ENCODE measurements around the gene TCF4.

TCF4 gene

DNA sequence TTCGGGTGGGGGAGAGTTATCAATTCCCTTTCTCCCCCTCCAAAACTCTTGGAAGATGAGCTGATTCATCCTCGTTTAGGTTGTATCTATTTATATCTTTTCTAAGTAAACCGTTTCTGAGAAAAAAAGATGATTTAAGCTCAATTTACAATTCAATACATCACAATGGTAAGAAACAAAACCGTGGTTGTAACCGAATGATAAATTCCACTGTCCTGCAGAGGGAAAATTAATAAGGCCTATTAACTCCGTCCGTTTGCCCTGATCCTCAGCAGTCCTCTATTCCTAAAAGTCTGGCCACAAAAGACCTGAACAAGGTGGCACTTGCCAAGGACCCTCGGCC is 286.2 kb downstream of the TCF4 start:
- DNase-seq (ENCODE audit: insufficient read length, low spot score) (no peak), FAIRE-seq (no peak)
- no peak for TF ChIP-seq POLR2A (IDR thresholded peaks at IDR 0.05; ENCODE audit: low read depth, low read length)

DNA sequence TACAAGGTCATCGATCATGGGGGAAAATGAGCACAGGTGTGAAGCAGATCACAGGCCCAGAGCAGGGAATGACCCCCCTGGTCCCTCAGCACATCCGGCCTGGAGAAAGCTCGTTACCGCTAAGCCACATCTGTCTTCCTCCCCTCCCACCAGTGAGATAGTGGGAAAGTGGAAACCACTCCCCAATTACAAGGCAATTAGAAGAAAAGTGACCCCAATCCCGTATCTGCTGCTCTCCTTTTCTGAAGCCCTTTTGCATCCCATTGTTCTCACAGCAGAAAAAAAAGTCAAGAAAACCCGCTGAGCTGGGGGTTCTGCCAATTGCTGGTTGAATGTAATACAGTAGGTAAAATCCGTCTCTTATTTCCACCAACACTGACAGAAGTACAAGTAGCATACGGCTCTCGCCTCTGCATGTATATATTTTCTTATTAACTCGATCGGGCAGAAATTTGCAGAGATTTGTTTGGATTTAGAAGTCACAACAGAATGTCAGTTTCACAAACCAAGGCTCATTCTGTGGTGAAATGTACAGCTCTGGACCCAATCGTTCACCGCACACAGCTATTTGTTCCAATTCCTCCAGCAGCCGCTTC is 287.0 kb downstream of the TCF4 start:
- DNase-seq (ENCODE audit: insufficient read length, low spot score) (no peak), FAIRE-seq (no peak)
- TF ChIP-seq POLR2A (IDR thresholded peaks at IDR 0.05; ENCODE audit: low read depth, low read length): no peak

DNA sequence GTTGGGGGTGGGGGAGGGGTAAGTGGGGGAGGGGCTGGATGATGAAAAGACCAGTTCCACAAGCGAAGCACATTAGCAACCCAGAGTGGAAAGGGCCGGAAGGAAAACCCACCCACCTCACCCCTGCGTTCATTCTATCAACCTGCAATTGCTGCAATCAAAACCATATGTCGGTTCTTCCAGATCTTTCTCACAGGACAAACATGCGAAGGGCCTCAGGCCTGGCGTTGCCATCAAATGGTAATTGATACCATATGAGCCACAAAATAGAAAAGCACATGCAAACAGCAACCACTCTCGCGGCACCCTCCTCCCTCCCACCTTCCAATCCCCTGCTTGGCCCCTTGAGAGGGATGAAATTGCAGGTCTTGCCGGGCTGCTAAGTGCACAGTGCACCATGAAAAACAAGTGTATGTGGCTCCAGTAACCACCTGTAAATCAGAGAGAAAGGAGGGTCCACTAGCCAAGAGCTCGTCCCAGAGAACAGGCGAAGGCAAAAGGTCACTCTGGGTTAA is 287.5 kb downstream of the TCF4 start:
- no peak for DNase-seq (ENCODE audit: insufficient read length, low spot score)
- FAIRE-seq: no peak
- TF ChIP-seq POLR2A (IDR thresholded peaks at IDR 0.05; ENCODE audit: low read depth, low read length): no peak

DNA sequence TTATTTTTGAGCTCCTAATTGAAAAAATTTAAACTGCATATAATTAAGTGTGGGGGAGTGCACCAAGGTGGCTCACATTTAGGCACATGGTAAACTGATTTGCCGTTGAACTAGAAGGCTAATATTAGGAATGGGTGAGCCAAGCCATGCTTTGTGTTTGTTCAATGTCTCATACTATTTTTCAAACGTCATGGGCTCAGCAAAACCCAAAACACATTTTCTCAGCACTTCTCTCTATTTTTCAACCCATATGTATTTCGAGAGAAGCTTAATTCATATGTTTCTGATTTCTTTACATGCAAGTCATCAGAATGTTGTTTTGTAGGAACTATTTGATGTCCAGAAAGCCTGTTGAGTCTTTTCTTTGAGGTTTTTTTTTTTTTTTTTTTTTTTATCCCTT is 291.2 kb downstream of the TCF4 start:
- FAIRE-seq (no peak), DNase-seq (ENCODE audit: insufficient read length, low spot score) (no peak)
- no peak for TF ChIP-seq POLR2A (IDR thresholded peaks at IDR 0.05; ENCODE audit: low read depth, low read length)

DNA sequence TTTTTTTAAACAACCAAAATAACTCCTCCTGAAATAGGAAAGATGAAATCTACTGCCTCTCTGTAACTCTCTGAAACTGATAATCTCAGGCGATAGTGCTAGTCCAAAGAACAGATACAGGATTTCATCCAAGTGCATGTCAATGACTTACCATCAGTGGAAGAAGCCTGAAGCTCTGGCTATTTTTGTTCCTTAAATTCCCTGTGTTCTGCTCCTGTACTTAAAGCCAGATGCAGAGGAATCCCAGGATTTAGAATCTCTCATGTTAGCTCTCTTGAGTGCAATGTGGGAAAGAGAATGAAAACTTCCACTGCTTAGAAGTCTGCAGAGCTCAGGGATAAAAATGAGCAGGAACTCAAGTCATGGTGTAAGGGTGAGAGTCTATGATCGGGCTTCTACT is 291.9 kb downstream of the TCF4 start:
- no peak for TF ChIP-seq POLR2A (IDR thresholded peaks at IDR 0.05; ENCODE audit: low read depth, low read length)
- no peak for DNase-seq (ENCODE audit: insufficient read length, low spot score)
- no peak for FAIRE-seq

DNA sequence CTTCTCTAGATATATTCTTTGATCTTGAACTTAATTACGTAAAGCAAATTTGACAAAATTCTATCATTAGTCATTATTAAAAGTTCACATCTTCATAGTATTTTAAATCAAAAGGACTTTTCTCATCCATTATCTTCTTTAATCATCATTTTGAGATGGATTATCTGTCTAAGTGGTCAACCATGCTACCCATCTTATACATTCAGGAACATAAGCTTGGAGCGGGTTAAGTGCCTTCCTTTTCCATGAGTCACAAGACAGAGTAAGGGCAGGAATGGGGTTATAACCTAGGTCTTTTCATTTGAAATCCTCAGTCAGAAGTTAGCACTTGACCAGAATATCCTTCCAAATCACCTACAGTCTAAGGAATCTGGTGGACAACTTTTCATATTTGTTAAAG is 297.1 kb downstream of the TCF4 start:
- no peak for DNase-seq (ENCODE audit: insufficient read length, low spot score)
- TF ChIP-seq POLR2A (IDR thresholded peaks at IDR 0.05; ENCODE audit: low read depth, low read length): no peak
- peak; percentile 52 for FAIRE-seq

DNA sequence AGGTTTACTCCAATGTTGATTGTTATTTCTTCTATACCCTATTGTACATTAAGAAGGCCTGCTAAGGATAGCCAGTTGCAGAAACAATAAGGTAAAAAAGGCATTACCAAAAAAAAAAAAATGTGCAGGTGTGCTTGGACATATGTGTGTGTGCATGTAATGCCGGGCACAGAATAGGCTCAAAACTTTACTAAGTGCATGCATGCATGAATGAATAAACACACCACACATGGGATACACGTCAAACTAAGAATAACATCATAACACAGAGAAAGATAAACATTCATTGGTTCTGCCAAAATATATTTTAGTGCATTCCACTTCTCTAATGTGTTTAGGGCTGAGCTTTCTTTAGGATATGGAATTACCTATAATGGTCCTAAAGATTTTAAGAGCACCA is 298.2 kb downstream of the TCF4 start:
- FAIRE-seq (no peak), DNase-seq (ENCODE audit: insufficient read length, low spot score) (no peak)
- TF ChIP-seq POLR2A (IDR thresholded peaks at IDR 0.05; ENCODE audit: low read depth, low read length): no peak

DNA sequence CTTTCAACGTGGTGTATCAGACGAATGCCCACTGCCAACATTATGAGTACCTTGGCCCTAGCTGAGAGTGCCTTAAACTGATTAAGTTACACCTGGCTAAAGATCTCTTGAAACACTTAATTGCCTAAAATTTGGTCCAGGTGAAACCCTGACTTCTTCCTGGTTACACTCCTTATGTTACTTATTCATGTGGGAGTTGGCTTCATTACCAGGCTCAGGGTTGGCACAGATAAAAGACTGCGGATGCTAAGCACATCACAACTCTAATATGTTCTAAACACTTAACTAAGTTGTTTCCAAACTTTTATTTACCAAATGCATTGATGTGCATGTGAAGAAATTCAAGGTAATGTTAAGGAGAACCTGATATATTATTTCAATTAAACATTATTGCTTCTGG is 298.9 kb downstream of the TCF4 start:
- FAIRE-seq: no peak
- DNase-seq (ENCODE audit: insufficient read length, low spot score): no peak
- no peak for TF ChIP-seq POLR2A (IDR thresholded peaks at IDR 0.05; ENCODE audit: low read depth, low read length)

DNA sequence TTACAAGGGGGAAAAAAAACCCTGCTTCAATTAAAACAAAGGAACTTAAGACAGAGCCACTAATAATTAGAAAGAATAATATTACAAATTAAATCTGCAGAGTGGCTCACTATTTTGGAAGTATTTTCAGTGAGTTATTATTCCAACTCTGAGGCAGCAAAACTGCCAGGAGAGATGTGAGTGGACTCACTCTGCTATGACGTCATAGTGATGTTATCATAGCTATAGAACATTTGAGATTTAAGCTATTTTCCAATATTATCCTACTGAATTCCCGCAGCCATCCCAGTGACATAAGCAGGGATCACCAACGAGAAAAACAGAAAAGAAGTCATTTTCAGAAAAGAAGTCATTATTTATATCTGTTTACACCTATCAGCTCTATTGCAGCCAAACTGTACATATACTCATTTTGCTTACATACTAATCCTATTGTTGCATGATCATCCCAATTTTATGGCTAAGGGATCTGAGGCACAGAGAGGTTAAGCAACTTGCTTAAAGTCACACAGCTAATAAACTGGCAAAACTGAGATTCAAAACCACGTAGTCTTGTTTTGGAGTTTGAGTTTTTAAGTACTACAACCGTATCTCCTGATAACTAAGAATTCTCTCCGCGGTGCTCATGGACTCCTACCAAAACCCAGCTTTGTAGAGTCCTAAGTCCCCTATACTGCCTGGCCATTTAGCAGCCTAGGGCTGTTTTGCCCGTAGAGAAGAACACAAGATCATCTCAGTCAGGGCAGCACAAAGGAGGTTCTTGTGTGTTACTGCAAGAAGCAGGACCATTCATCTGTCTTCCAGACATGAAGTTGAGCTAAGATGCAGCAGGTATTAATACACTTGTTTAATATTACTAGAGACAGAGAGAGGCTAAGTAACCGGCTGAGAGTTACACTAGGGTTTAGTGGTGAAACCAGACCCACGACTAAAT is 299.8 kb downstream of the TCF4 start:
- FAIRE-seq: no peak
- no peak for DNase-seq (ENCODE audit: insufficient read length, low spot score)

DNA sequence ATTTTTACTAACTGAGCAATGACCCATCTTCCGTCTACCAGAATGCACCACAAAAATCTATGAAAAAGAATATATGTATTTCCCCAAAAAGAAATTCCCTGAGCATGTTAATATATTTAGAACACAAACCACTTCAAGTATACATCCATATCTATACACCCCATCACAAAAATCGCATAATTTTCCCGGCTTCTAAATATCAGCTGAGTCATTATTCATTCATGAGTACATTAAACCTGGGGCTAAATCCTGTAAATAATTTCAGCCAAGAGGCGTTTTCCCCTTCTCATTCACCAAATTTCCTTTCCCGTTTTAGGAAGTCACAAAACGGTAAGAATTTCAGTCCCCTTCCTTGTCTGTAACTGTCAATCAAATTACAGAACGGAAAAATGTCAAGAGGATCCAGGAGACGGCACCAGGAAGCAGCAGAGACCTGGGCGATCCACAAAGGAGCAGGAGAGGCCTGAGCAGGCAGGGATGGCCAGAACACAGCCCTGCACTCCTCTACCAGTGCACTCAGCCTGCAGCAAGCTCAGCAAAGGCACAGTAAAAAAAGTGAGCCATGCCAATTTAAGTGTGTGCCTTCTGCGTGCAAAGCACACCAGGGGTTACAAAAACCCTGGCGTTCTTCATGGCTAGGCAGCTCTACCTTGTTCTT is 300.7 kb downstream of the TCF4 start:
- FAIRE-seq (no peak), DNase-seq (ENCODE audit: insufficient read length, low spot score) (no peak)
- TF ChIP-seq POLR2A (IDR thresholded peaks at IDR 0.05; ENCODE audit: low read depth, low read length): no peak

More for the DNA sequence above, 299.8 kb downstream of the TCF4 start:
- TF ChIP-seq POLR2A (IDR thresholded peaks at IDR 0.05; ENCODE audit: low read depth, low read length): no peak

DNA sequence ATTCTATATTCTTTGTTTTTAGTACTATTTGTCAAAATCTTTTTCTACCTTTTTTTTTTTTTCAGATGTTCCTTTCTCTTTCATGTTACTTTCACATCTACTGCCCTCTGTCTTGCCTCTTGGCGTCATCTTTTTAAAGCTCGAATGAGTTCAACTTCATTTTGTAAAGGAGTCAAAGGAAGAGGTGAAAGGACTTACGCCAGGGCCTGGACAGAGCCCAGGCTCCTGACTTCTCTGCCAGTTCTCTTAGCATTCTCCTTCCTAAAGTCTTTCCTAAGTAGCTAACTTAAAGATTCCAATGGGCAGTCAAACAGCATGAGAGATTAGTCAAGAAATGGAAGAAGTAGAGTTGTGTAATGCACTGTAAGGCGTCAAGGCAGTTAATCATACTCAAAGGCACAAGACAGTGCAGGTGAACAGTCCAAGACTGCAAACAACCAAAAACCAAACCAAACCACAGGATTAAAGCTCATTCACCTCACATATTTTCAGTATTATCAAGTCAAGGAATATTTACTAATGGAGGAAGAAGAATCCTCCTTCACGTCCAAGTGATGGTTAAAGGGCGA is 301.7 kb downstream of the TCF4 start:
- DNase-seq (ENCODE audit: insufficient read length, low spot score): no peak
- FAIRE-seq: no peak
- no peak for TF ChIP-seq POLR2A (IDR thresholded peaks at IDR 0.05; ENCODE audit: low read depth, low read length)

DNA sequence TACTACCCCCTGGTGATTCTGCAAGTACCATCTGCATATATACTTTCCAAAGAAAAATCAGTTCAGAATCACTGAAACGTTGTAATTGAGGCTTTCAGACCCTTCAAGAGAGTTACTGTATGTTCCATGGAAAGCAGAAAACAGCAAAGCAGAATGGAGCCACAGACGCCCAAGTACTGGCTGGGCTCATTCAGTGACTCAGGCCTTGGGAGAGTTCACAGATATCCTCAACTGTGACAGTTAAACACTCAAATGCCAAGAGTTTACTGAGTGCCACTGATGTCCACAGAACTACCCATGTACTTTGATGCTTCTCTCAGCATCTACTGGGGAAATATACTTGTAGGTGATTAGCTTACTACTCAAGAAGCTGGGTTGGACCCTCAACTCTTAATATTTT is 303.4 kb downstream of the TCF4 start:
- FAIRE-seq (no peak), DNase-seq (ENCODE audit: insufficient read length, low spot score) (no peak)

DNA sequence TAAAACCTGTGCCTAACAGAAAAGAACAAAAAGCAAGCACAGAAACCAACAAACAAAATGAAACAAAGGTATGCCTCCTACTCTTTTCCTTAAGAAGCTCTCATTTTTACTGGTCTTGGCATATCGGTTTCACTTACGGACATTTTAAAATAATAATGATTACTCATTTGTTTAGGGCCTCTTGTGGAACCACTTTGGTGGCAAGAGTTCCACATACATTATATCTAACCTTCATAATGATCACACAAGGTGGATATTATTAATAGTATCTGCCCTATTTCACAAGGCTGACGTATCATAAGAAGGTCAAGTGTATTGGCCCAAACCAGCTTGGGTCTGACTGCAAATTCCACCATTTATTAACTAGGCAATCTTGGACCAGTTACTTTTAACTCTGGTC is 304.7 kb downstream of the TCF4 start:
- TF ChIP-seq POLR2A (IDR thresholded peaks at IDR 0.05; ENCODE audit: low read depth, low read length): no peak
- DNase-seq (ENCODE audit: insufficient read length, low spot score) (no peak), FAIRE-seq (no peak)

More for the DNA sequence above, 303.4 kb downstream of the TCF4 start:
- no peak for TF ChIP-seq POLR2A (IDR thresholded peaks at IDR 0.05; ENCODE audit: low read depth, low read length)

DNA sequence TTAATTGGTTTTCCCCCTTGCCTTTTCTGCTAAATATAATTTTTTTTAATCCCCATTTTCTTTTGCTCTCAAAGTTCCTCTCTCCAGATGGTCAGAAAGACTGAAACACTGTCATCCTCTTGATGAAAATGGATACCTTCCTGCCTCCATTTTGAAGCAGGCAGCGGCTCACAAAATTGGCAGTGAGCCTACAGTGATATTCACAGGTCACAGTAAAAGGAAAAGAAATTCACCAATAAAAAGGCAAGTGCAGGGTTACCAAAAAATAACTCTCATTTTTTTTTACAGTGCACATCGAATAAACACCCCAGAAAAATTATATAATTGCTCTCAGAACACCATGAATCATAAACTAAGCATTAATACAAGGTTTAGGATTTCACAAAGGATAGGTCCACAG is 307.5 kb downstream of the TCF4 start:
- DNase-seq (ENCODE audit: insufficient read length, low spot score): no peak
- no peak for TF ChIP-seq POLR2A (IDR thresholded peaks at IDR 0.05; ENCODE audit: low read depth, low read length)
- no peak for FAIRE-seq

Measured in H54 (cell line).